SK-N-SH treated with all-trans-retinoic acid at 6 μM for 48 hours (cell line): Measurements from ENCODE around the gene HDAC10.

ENCODE experiments used
- ATAC-seq: fragments of 200-7000 bp; cut with Tn5 transposase; 3 replicates; pipeline ENCODE4 v1.9.1; 2020; ENCODE audit warnings: mild to moderate bottlenecking, moderate library complexity
- ARNTL ChIP-seq: fragments of 450-650 bp; formaldehyde crosslinking; IDR thresholded peaks from 2 replicates; pipeline ENCODE4 v1.5.0; 2020; ENCODE audit warnings: low read depth, mild to moderate bottlenecking, moderate library complexity, borderline replicate concordance
- BACH2 ChIP-seq: fragments of 250-450 bp; sonication (Bioruptor Pico); IDR thresholded peaks from 2 replicates; pipeline ENCODE4 v1.9.0; 2021; ENCODE audit warnings: mild to moderate bottlenecking, borderline replicate concordance
- ESRRG ChIP-seq: fragments of 250-450 bp; sonication (Bioruptor Pico); IDR thresholded peaks from 2 replicates; pipeline ENCODE4 v1.6.1; 2021; ENCODE audit warnings: mild to moderate bottlenecking
- ISL1 ChIP-seq: fragments of 250-450 bp; sonication (Bioruptor Pico); IDR thresholded peaks from 2 replicates; pipeline ENCODE4 v2.1.2; 2022; ENCODE audit warnings: mild to moderate bottlenecking, moderate library complexity
- OSR1 ChIP-seq: fragments of 250-450 bp; sonication (Bioruptor Pico); IDR thresholded peaks from 2 replicates; pipeline ENCODE4 v1.8.0; 2022; ENCODE audit warnings: moderate library complexity, mild to moderate bottlenecking, inconsistent platforms
- POU6F1 ChIP-seq: fragments of 250-450 bp; sonication (Bioruptor Pico); IDR thresholded peaks from 2 replicates; pipeline ENCODE4 v1.8.0; 2021; ENCODE audit warnings: low read depth, mild to moderate bottlenecking, moderate library complexity, borderline replicate concordance
- RARB ChIP-seq: fragments of 250-450 bp; sonication (Bioruptor Pico); IDR thresholded peaks from 2 replicates; pipeline ENCODE4 v1.8.0; 2021; ENCODE audit warnings: mild to moderate bottlenecking, moderate library complexity
- TCF4 ChIP-seq: fragments of 250-450 bp; sonication (Bioruptor Pico); IDR thresholded peaks from 2 replicates; pipeline ENCODE4 v1.8.0; 2021; ENCODE audit warnings: mild to moderate bottlenecking, moderate library complexity, borderline replicate concordance
- ZC3H10 ChIP-seq: fragments of 250-450 bp; sonication (Bioruptor Pico); IDR thresholded peaks from 2 replicates; pipeline ENCODE4 v1.5.1; 2021; ENCODE audit warnings: mild to moderate bottlenecking, moderate library complexity
- ZFP3 ChIP-seq: fragments of 250-450 bp; sonication (Bioruptor Pico); IDR thresholded peaks from 2 replicates; pipeline ENCODE4 v1.5.0; 2020; ENCODE audit warnings: mild to moderate bottlenecking, moderate library complexity
- ZNF565 ChIP-seq: fragments of 450-650 bp; formaldehyde crosslinking; conservative IDR thresholded peaks from 2 replicates; pipeline ENCODE4 v1.5.0; 2020; ENCODE audit warnings: low read depth, mild to moderate bottlenecking, moderate library complexity
- ZNF70 ChIP-seq: fragments of 450-650 bp; formaldehyde crosslinking; IDR thresholded peaks from 2 replicates; pipeline ENCODE4 v1.5.0; 2020; ENCODE audit warnings: mild to moderate bottlenecking, moderate library complexity
- ZNF8 ChIP-seq: fragments of 450-650 bp; formaldehyde crosslinking; IDR thresholded peaks from 2 replicates; pipeline ENCODE4 v1.5.0; 2020; ENCODE audit warnings: mild to moderate bottlenecking, moderate library complexity
- TF ChIP-seq, protein P1 (sequence below): fragments of 250-450 bp; sonication (Bioruptor Pico); IDR thresholded peaks from 2 replicates; pipeline ENCODE4 v1.5.1; 2021; ENCODE audit warnings: mild to moderate bottlenecking, moderate library complexity
- TF ChIP-seq, protein P2 (sequence below): fragments of 250-450 bp; sonication (Bioruptor Pico); IDR thresholded peaks from 2 replicates; pipeline ENCODE4 v1.5.0; 2020; ENCODE audit warnings: mild to moderate bottlenecking, moderate library complexity

Gene HDAC10

DNA sequence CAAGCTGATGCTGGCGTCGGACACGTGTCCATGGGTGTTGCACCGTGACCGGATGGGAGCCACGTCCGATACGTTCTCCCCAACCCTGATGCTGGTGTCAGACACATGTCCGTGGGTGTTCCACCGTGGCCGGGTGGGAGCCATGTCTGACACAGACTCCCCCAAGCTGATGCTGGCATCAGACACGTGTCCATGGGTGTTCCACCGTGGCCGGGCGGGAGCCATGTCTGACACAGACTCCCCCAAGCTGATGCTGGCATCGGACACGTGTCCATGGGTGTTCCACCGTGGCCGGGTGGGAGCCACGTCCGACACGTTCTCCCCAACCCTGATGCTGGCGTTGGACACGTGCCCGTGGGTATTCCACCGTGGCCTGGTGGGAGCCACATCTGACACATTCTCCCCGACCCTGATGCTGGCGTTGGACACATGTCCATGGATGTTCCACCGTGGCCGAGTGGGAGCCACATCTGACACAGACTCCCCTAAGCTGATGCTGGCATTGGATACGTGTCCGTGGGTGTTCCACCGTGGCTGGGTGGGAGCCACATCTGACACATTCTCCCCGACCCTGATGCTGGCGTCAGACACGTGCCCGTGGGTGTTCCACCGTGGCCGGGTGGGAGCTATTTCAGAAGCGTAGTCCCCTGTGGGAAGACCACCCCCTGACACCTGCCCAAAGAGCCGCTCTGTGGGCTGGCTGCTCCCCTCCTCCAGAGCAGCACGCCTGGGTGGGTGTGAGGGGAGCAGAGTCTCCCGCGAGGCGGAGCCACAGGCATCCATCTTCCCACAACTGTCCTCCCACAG, 30.3 kb downstream of the HDAC10 start:
- TF ChIP-seq POU6F1 (no peak), ZNF8 (no peak), ZNF565 (CRISPR knock-in tag) (no peak), ZC3H10 (CRISPR knock-in tag) (no peak), ZFP3 (CRISPR knock-in tag) (no peak)
- no peak for ATAC-seq

DNA sequence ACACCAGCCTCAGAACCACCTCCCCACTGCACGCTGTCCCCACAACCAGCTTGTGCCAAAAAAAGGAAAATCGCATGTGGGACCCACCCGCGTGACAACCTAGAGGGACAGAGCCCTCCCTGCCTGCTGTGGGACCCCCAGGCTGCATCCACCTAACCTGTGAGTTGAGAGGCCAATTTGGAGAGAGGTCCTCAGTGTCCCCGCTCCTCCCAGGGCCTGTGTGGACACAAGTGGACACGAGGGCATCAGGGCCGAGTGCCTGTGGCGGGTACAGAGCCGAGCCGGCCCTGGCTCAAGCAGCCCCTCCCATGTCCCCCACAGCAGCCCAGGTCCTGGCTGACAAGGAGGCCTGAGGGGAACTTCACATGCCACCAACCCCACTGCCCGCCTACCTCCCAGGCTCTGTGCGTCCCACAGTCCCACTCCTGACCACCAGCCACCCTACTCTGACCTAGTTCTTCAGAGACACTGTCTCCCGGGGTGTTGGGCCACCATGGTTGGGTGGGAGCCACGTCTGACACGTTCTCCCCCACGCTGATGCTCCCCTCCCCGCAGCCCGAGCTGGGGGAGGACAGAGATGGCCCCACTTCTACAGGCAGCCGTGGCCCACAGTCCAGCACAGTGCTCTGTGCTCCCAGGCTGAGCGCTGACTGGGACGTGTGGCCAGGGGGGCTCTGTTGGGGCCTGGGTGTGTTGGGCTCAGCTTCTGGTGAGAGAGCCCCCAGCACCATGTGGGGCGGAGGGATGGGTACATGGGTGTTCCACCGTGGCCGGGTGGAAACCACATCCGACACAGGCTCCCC, 31.1 kb downstream of the HDAC10 start:
- ATAC-seq, result no peak; the same call in 2 of the 3 replicates
- TF ChIP-seq RARB (CRISPR knock-in tag), result no peak
- TF ChIP-seq ISL1 (CRISPR knock-in tag), result no peak
- TF ChIP-seq OSR1 (CRISPR knock-in tag), result no peak
- no peak for TF ChIP-seq ZC3H10 (CRISPR knock-in tag)
- TF ChIP-seq ZNF8, result no peak
- TF ChIP-seq POU6F1, result no peak
- TF ChIP-seq ZNF70 (CRISPR knock-in tag), result no peak
- TF ChIP-seq BACH2, result no peak
- TF ChIP-seq, protein P1, sequence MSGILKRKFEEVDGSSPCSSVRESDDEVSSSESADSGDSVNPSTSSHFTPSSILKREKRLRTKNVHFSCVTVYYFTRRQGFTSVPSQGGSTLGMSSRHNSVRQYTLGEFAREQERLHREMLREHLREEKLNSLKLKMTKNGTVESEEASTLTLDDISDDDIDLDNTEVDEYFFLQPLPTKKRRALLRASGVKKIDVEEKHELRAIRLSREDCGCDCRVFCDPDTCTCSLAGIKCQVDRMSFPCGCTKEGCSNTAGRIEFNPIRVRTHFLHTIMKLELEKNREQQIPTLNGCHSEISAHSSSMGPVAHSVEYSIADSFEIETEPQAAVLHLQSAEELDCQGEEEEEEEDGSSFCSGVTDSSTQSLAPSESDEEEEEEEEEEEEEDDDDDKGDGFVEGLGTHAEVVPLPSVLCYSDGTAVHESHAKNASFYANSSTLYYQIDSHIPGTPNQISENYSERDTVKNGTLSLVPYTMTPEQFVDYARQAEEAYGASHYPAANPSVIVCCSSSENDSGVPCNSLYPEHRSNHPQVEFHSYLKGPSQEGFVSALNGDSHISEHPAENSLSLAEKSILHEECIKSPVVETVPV (CRISPR knock-in tag), result no peak
- TF ChIP-seq ZNF565 (CRISPR knock-in tag), result no peak
- TF ChIP-seq, protein P2, sequence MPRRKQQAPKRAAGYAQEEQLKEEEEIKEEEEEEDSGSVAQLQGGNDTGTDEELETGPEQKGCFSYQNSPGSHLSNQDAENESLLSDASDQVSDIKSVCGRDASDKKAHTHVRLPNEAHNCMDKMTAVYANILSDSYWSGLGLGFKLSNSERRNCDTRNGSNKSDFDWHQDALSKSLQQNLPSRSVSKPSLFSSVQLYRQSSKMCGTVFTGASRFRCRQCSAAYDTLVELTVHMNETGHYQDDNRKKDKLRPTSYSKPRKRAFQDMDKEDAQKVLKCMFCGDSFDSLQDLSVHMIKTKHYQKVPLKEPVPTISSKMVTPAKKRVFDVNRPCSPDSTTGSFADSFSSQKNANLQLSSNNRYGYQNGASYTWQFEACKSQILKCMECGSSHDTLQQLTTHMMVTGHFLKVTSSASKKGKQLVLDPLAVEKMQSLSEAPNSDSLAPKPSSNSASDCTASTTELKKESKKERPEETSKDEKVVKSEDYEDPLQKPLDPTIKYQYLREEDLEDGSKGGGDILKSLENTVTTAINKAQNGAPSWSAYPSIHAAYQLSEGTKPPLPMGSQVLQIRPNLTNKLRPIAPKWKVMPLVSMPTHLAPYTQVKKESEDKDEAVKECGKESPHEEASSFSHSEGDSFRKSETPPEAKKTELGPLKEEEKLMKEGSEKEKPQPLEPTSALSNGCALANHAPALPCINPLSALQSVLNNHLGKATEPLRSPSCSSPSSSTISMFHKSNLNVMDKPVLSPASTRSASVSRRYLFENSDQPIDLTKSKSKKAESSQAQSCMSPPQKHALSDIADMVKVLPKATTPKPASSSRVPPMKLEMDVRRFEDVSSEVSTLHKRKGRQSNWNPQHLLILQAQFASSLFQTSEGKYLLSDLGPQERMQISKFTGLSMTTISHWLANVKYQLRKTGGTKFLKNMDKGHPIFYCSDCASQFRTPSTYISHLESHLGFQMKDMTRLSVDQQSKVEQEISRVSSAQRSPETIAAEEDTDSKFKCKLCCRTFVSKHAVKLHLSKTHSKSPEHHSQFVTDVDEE (CRISPR knock-in tag), result no peak
- no peak for TF ChIP-seq ZFP3 (CRISPR knock-in tag)
- TF ChIP-seq ESRRG (CRISPR knock-in tag), result no peak
- no peak for TF ChIP-seq ARNTL (CRISPR knock-in tag)

DNA sequence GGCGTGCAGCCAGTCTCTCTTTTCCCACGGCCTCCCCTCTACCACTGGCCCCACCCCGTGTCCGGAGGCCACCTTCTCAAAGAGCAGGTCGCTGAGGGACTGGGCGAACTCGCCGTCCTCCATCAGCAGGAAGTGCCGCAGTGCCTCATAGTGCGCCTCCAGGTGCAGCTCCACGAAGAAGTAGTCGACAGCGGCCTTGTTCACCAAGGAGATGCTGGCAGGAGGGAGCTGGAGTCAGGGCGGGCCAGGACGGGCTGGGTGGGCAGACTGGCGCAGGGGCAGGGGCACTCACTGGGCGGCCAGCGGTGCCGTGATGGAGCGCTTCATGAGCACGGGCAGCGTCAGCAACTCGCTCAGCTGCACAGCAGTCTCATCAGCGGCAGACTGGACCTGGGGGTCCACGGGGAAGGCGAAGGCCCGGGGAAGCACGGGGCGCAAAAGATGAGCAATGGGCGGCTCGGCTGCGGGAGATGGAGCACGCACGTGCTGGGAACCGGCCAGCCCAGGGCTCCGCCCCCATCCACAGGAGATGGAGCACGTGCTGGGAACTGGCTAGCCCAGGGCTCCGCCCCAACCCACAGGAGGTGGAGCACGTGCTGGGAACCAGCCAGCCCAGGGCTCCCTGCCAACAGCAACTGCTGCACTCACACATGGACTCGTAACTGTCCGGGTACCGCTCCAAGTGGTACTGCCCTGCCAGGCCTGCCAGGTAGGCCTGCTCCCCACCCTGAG, 31.9 kb downstream of the HDAC10 start:
- TF ChIP-seq ZC3H10 (CRISPR knock-in tag) (no peak), OSR1 (CRISPR knock-in tag) (no peak), TCF4 (no peak), ZNF8 (no peak), POU6F1 (no peak)
- ATAC-seq, result peak; percentile 66
